ENCODE measurements around the gene KIAA1217. TPM values are rescaled to one million over a fixed set of nuclear protein-coding genes. Genes with fewer than 3 reads are reported as not detected.

Gene KIAA1217
- total RNA-seq, 4 donors from 2014 or later = 67.3 to 104 (median 89.8) TPM

DNA sequence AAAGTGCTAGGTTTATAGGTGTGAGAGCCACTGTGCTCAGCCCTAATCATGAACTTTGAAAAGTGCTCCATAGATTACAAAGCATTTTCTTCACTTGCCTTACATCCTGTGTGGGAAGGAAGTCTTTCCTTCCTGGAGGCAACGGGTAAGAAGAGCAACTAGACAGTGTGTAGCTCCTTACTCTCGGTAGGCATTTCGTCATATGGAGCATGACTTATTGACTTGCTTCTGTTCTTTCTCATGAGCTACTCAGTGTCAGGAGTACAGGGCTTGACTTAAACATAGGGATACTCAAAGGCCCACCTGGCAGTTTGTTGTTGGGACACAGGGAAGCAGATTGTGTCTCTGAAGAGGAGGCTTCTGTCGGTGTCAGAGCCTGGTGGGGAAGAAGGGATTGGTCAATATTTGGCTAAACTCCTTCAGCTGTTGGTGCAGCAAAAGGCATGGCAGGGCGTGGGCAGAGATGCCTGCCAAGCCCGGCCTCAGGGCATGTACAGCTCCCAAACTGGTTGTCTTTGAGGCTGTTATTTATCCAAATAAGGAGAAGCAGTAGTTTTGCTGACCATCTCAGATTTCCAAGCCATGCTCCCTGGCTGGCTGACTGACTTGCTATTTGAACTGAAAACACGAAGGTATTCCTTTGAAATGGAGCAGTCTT is 248.9 kb downstream of the KIAA1217 start:
- Histone ChIP-seq H3K4me1 (peaks cover 32 to 40% of the 10 kb centered on the region in 2 donors), H3K4me3 (replicated peaks in 1 of 3) (no peak overlapping the region), H3K27me3 (no peaks in the 10 kb centered on the region), H3K36me3 (no peaks in the 10 kb centered on the region), H3K27ac (peak overlapping the region; percentile 24 to 81 (median 78)), H3K9me3 (no peaks in the 10 kb centered on the region)
- WGBS, 2 donors = 49 to 76% methylated on average over 7 of the region's 7 CpGs
- intact Hi-C loops (cut with DNase I) = no loop called here
- TF ChIP-seq, protein P1, sequence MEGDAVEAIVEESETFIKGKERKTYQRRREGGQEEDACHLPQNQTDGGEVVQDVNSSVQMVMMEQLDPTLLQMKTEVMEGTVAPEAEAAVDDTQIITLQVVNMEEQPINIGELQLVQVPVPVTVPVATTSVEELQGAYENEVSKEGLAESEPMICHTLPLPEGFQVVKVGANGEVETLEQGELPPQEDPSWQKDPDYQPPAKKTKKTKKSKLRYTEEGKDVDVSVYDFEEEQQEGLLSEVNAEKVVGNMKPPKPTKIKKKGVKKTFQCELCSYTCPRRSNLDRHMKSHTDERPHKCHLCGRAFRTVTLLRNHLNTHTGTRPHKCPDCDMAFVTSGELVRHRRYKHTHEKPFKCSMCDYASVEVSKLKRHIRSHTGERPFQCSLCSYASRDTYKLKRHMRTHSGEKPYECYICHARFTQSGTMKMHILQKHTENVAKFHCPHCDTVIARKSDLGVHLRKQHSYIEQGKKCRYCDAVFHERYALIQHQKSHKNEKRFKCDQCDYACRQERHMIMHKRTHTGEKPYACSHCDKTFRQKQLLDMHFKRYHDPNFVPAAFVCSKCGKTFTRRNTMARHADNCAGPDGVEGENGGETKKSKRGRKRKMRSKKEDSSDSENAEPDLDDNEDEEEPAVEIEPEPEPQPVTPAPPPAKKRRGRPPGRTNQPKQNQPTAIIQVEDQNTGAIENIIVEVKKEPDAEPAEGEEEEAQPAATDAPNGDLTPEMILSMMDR (IDR thresholded peaks at IDR 0.05) = no peak
- peak; percentile 68 to 74 for DNase-seq

DNA sequence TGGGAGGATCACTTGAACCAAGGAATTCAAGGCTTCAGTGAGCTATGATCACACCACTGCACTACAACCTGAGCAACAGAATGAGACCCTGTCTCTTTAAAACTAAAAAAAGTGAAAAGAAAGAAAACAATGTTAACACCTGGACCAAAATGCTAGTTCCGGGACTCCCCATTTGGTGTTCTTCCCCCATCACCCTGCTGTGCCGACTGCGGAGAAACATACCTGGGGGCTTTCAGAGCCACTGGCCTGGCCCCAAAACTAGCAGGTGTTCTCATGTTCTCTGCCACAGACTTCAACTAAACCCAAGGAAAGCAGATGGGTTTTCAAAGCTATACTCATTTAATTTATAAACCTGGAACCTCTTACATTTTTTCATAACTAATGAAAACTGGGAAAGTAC is 250.9 kb downstream of the KIAA1217 start:
- H3K27ac ChIP-seq = peak overlapping the region in 2 of 3 donors; percentile 36 to 81
- H3K27me3 ChIP-seq = no peaks in the 10 kb centered on the region
- 93 to 97% methylated on average over 3 of the region's 3 CpGs for WGBS, 2 donors
- peaks cover 43 to 51% of the 10 kb centered on the region in 2 donors for H3K4me1 ChIP-seq
- no peak overlapping the region for H3K4me3 ChIP-seq (replicated peaks in 1 of 3)
- H3K9me3 ChIP-seq = no peaks in the 10 kb centered on the region
- TF ChIP-seq POLR2A (IDR thresholded peaks at IDR 0.05) = no peak
- TF ChIP-seq, protein P1 (IDR thresholded peaks at IDR 0.05) = no peak
- intact Hi-C loops (cut with DNase I) = no loop called here
- DNase-seq = no peak
- no peaks in the 10 kb centered on the region for H3K36me3 ChIP-seq

DNA sequence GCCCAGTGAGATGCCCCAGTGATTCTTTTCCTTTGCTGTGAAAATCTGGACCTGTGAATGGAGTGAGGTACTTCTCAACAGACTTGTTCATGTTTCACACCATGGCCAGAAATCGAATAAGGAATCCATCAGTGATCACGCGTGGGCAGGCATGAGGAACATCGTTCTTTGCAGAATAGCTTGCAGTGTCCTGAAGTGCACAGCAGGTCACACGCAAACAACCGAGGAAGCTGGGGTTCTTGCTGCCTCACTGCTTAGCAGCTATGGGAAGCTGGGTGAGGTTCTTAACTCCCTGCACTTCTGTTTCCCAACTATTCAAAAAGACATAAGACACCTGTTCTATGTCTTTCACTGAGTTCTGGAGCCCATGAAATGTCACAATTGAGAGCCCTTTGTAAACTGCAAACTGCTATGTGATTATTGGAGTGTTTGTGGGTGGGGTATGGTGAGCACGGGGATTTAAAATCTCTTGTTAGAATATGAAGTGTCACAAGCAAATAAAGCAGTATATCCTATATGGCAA is 253.4 kb downstream of the KIAA1217 start:
- intact Hi-C loops (cut with DNase I) = no loop called here
- H3K9me3 ChIP-seq = no peaks in the 10 kb centered on the region
- TF ChIP-seq, protein P1 (IDR thresholded peaks at IDR 0.05) = no peak
- TF ChIP-seq POLR2A (IDR thresholded peaks at IDR 0.05) = peak in 1 of 2 donors; percentile 11
- peaks cover 55 to 59% of the 10 kb centered on the region in 2 donors for H3K4me1 ChIP-seq
- peak; percentile 58 to 66 for DNase-seq
- H3K27me3 ChIP-seq = no peaks in the 10 kb centered on the region
- 53 to 61% methylated on average over 7 of the region's 7 CpGs for WGBS, 2 donors
- H3K4me3 ChIP-seq (replicated peaks in 1 of 3) = no peak overlapping the region
- no peaks in the 10 kb centered on the region for H3K36me3 ChIP-seq
- H3K27ac ChIP-seq = peak overlapping the region in 2 of 3 donors; percentile 87 to 92

DNA sequence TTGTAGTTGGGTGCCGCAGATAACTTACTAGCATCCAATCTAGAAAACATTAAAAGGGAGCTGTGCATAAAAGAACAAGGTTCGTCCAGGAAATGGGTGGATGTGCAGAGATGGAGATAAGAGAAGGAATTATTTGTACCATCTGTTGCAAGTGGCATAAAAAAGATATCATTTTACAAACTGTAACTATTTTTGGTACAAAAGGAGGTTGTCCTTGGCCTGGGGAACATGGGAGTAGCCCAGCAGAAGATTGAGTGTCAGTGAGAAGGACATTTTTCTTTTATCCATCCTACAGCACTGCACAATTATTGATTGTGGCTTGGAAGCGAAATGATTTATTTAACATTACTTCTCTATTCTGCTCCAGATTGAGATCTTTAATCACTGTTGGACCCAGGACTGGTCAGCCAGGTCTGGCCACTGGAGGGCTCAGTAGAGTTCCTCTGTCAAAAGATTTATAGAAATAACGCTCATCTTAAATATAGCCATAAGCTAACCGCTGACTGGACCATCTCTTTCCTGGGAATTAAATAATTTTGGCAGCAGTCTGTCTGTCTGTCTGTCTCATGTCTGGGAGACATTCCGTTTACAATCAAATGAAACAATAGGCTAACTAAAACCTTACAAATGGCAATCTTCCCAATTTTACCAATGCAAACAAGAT is 254.1 kb downstream of the KIAA1217 start:
- no peak for DNase-seq
- peaks cover 51 to 52% of the 10 kb centered on the region in 2 donors for H3K4me1 ChIP-seq
- TF ChIP-seq POLR2A (IDR thresholded peaks at IDR 0.05) = no peak
- TF ChIP-seq, protein P1 (IDR thresholded peaks at IDR 0.05) = no peak
- no peaks in the 10 kb centered on the region for H3K9me3 ChIP-seq
- intact Hi-C loops (cut with DNase I) = no loop called here
- no peaks in the 10 kb centered on the region for H3K36me3 ChIP-seq
- H3K27ac ChIP-seq = peak overlapping the region in 2 of 3 donors; percentile 87 to 92
- H3K27me3 ChIP-seq = no peaks in the 10 kb centered on the region
- no peak overlapping the region for H3K4me3 ChIP-seq (replicated peaks in 1 of 3)
- 81 to 88% methylated on average over 6 of the region's 6 CpGs for WGBS, 2 donors

Data from thyroid gland (tissue), 4 donors.